Measurements from ENCODE around the gene CCDC33.

DNA sequence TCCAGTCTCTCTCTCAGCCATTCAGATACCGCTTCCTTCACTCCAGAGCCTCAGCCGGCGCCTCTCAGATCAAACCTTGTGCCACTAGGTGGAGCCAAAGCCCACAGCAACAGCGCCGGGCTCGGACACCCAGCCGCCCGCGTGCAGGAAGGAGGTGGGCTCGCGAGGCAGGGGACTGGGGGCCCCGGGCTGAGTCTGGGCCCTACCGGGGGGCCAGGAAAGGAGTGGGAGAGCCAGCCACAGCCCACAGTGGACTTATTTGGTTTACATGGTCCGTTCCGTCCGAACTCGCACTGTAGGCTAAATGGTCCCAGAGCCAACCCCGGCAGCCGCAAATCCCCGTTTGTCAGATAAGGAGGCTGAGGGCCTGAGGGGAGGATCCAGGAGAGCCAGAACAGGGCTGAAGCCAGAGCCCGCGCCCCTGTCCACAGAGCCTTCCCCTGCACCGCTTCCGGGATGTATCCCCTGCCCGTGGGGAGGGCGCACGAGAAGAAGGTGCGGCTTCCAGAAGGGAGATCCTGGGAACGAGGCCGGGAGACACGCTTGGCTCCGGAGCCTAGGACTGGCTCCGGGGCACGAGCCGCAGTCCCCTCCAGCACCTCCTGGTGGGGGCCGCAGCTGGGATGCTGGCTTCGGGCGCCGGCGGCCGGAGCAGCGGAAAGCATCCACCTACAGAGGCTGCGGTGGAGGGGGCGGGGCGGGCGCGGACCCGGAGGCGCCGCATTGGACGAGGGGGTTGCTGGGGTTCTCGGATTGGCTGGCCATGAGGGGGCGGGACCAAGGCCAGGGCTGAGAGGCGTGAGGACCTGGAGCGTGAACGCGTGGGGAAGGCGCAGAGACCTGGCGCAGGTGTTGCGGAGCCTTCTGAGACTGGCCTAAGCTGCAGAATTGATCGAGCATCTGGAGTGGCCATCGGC, 137.9 kb downstream of the CCDC33 start:
- TF ChIP-seq EP300 (IDR thresholded peaks at IDR 0.05; ENCODE audit: borderline replicate concordance) (no peak), CEBPB (IDR thresholded peaks at IDR 0.05) (no peak), CREB1 (IDR thresholded peaks at IDR 0.05; ENCODE audit: low read depth) (no peak), TCF12 (IDR thresholded peaks at IDR 0.05; ENCODE audit: low read depth) (no peak), RAD21 (IDR thresholded peaks at IDR 0.05; ENCODE audit: low read depth) (peak; percentile 94), YY1 (IDR thresholded peaks at IDR 0.05; ENCODE audit: low read depth) (no peak), TAF1 (IDR thresholded peaks at IDR 0.05; ENCODE audit: low read depth) (0 out of 2 replicates have a peak, but pooled peaks have one; percentile 16), NFIC (IDR thresholded peaks at IDR 0.05) (no peak), ZBTB7A (IDR thresholded peaks at IDR 0.05; ENCODE audit: low read depth) (no peak), TEAD4 (IDR thresholded peaks at IDR 0.05) (no peak), EGR1 (IDR thresholded peaks at IDR 0.05) (no peak)
- TF ChIP-seq, protein P1, sequence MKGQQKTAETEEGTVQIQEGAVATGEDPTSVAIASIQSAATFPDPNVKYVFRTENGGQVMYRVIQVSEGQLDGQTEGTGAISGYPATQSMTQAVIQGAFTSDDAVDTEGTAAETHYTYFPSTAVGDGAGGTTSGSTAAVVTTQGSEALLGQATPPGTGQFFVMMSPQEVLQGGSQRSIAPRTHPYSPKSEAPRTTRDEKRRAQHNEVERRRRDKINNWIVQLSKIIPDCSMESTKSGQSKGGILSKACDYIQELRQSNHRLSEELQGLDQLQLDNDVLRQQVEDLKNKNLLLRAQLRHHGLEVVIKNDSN (IDR thresholded peaks at IDR 0.05), result no peak
- TF ChIP-seq, protein P2, sequence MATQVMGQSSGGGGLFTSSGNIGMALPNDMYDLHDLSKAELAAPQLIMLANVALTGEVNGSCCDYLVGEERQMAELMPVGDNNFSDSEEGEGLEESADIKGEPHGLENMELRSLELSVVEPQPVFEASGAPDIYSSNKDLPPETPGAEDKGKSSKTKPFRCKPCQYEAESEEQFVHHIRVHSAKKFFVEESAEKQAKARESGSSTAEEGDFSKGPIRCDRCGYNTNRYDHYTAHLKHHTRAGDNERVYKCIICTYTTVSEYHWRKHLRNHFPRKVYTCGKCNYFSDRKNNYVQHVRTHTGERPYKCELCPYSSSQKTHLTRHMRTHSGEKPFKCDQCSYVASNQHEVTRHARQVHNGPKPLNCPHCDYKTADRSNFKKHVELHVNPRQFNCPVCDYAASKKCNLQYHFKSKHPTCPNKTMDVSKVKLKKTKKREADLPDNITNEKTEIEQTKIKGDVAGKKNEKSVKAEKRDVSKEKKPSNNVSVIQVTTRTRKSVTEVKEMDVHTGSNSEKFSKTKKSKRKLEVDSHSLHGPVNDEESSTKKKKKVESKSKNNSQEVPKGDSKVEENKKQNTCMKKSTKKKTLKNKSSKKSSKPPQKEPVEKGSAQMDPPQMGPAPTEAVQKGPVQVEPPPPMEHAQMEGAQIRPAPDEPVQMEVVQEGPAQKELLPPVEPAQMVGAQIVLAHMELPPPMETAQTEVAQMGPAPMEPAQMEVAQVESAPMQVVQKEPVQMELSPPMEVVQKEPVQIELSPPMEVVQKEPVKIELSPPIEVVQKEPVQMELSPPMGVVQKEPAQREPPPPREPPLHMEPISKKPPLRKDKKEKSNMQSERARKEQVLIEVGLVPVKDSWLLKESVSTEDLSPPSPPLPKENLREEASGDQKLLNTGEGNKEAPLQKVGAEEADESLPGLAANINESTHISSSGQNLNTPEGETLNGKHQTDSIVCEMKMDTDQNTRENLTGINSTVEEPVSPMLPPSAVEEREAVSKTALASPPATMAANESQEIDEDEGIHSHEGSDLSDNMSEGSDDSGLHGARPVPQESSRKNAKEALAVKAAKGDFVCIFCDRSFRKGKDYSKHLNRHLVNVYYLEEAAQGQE (IDR thresholded peaks at IDR 0.05; ENCODE audit: low read depth), result no peak
- TF ChIP-seq, protein P3, sequence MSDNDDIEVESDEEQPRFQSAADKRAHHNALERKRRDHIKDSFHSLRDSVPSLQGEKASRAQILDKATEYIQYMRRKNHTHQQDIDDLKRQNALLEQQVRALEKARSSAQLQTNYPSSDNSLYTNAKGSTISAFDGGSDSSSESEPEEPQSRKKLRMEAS (IDR thresholded peaks at IDR 0.05), result peak; percentile 91
